HepG2 (cell line): ENCODE results near the gene KCNK18. TPM values are rescaled to one million over a fixed set of nuclear protein-coding genes. Genes with fewer than 3 reads are reported as not detected.

Experiments used
- GATAD1 ChIP-seq: IDR thresholded peaks from 2 replicates; pipeline ENCODE4 v1.6.1; 2016; ENCODE audit warnings: missing genetic modification reagents, missing compliant biosample characterization
- PAXIP1 ChIP-seq: sonication (generic); formaldehyde crosslinking; conservative IDR thresholded peaks from 2 replicates; pipeline ENCODE4 v1.4.0; 2020; ENCODE audit warnings: mild to moderate bottlenecking, missing genetic modification reagents, moderate library complexity
- SPEN ChIP-seq: sonication (generic); formaldehyde crosslinking; IDR thresholded peaks from 2 replicates; pipeline ENCODE4 v1.5.1; 2020; ENCODE audit warnings: low read depth, mild to moderate bottlenecking, missing genetic modification reagents
- ZFP91 ChIP-seq: sonication (generic); formaldehyde crosslinking; IDR thresholded peaks from 2 replicates; pipeline ENCODE4 v1.9.0; 2022; ENCODE audit warnings: missing genetic modification reagents, mild to moderate bottlenecking, borderline replicate concordance
- polyA plus RNA-seq, 8 experiments: library from polyadenylated mRNA; depleted of rRNA in 3 of 8; stranded (reverse) in 7 of 8; unstranded in 1 of 8; fragments of >200 nt; fragmentation: Illumina TruSeq in 4 of 8; extraction: Trizol in 4 of 8; gene quantifications; 2 replicates each; pipeline versions ENCODE4 v1.2.1 to v1.2.3, GENCODE V29; 2011 to 2016; ENCODE audit warnings: low read depth in 4 of 8, missing spikeins in 1 of 8, mixed read lengths in 1 of 8; ENCODE audit not compliant: insufficient read depth in 1 of 8
- total RNA-seq, 5 experiments: library from RNA; depleted of rRNA; stranded (reverse); fragments of >200 nt; fragmentation: Illumina TruSeq; extraction: Trizol; gene quantifications; 2 replicates each; pipeline ENCODE4 v1.2.3, GENCODE V29; 2016; ENCODE audit warnings: low read depth in 1 of 5

Gene KCNK18
- total and polyA plus RNA-seq, 2 of the 13 experiments (the other 11 are each of a cell fraction or from before 2014, with no cell fraction given): not detected

- TF ChIP-seq PAXIP1 (0 out of 2 replicates have a peak, but pooled peaks have one; percentile 34), ZFP91 (CRISPR knock-in tag) (0 out of 2 replicates have a peak, but pooled peaks have one; percentile 45), SPEN (CRISPR knock-in tag) (no peak), GATAD1 (CRISPR knock-in tag) (0 out of 2 replicates have a peak, but pooled peaks have one; percentile 24)
Measured at GRCh38 chr10:117174439-117175214, 22.7 kb upstream of the KCNK18 start (continued).
